ENCODE measurements around the gene STK11.

The STK11 gene

GRCh38 chr19:1262623-1263123 is 57.1 kb downstream of the STK11 start:
- no peak for DNase-seq

GRCh38 chr19:1263188-1263587 is 57.6 kb downstream of the STK11 start:
- no peak for DNase-seq

- DNase-seq = no peak
Observed at GRCh38 chr19:1264801-1265614, 59.4 kb downstream of the STK11 start.

GRCh38 chr19:1265615-1266128 is 60.1 kb downstream of the STK11 start:
- DNase-seq = no peak

GRCh38 chr19:1266129-1266915 is 60.7 kb downstream of the STK11 start:
- peak; percentile 79 for DNase-seq

GRCh38 chr19:1266916-1267476 is 61.4 kb downstream of the STK11 start:
- peak; percentile 72 for DNase-seq

- DNase-seq = no peak
Observed at GRCh38 chr19:1267477-1268225, 62.1 kb downstream of the STK11 start.

GRCh38 chr19:1268226-1269064 is 62.9 kb downstream of the STK11 start:
- no peak for DNase-seq

GRCh38 chr19:1269065-1269477 is 63.5 kb downstream of the STK11 start, which contains the start of gene CIRBP:
Gene CIRBP, plus strand, starts transcription at chr19:1269332. Its CDS starts 1,602 bp downstream, at chr19:1270934.
- DNase-seq = peak; percentile 99

- peak; percentile 84 for DNase-seq
Observed at GRCh38 chr19:1269478-1270212, 64.1 kb downstream of the STK11 start.

- DNase-seq = no peak
Observed at GRCh38 chr19:1270213-1270853, 64.8 kb downstream of the STK11 start.

GRCh38 chr19:1270854-1271527 is 65.4 kb downstream of the STK11 start:
- DNase-seq = no peak

GRCh38 chr19:1271528-1272422 is 66.2 kb downstream of the STK11 start:
- no peak for DNase-seq

GRCh38 chr19:1272423-1273262 is 67.1 kb downstream of the STK11 start:
- DNase-seq = no peak

GRCh38 chr19:1273263-1274041 is 67.9 kb downstream of the STK11 start:
- DNase-seq = no peak

GRCh38 chr19:1274081-1274851 is 68.7 kb downstream of the STK11 start:
- no peak for DNase-seq
